Keratinocyte (primary cell): Measurements from ENCODE around the gene USP10. TPM values are rescaled to one million over a fixed set of nuclear protein-coding genes. Genes with fewer than 3 reads are reported as not detected.

Experiments used
- DNase-seq: peaks from one replicate; pipeline ENCODE4 v3.0.0-alpha.2; 2011; ENCODE audit warnings: low read depth, missing footprints, low spot score
- FAIRE-seq: peaks from 2 replicates; lab custom pipeline; 2011; peaks lifted over from hg19 to GRCh38; lab: Jason Lieb, UNC
- H2AFZ ChIP-seq: 2 replicates; pipeline ENCODE4 v1.6.0; 2012; ENCODE audit warnings: low read length, control low read depth, inconsistent platforms; ENCODE audit not compliant: control insufficient read depth
- H3K27ac ChIP-seq: 2 replicates; pipeline ENCODE4 v1.5.1; 2011; ENCODE audit warnings: low read length; ENCODE audit not compliant: control insufficient read depth, insufficient read depth
- H3K27me3 ChIP-seq: 3 replicates; pipeline ENCODE4 v1.6.0; 2011; ENCODE audit warnings: low read length; ENCODE audit not compliant: control insufficient read depth, insufficient read depth; ENCODE audit errors: extremely low read depth
- H3K36me3 ChIP-seq, 2 experiments: 2 replicates in 1 of 2; 3 replicates in 1 of 2; pipeline ENCODE4 v1.5.1; 2011; ENCODE audit warnings: low read length in 2 of 2, mild to moderate bottlenecking in 1 of 2; ENCODE audit not compliant: control insufficient read depth in 2 of 2, insufficient read depth in 2 of 2; ENCODE audit errors: extremely low read depth in 1 of 2
- H3K4me1 ChIP-seq: 3 replicates; pipeline ENCODE4 v1.5.1; 2011; ENCODE audit warnings: low read length; ENCODE audit not compliant: control insufficient read depth, insufficient read depth; ENCODE audit errors: extremely low read depth
- H3K4me2 ChIP-seq: 3 replicates; pipeline ENCODE4 v1.6.0; 2011; ENCODE audit warnings: low read depth, low read length; ENCODE audit not compliant: control insufficient read depth, insufficient read depth; ENCODE audit errors: extremely low read depth
- H3K4me3 ChIP-seq, 3 experiments: fragments of 200-600 bp in 1 of 3; sonication (generic) in 1 of 3; 2 replicates in 2 of 3; 3 replicates in 1 of 3; pipeline ENCODE4 v1.5.1; 2011 to 2016; ENCODE audit warnings: low read length in 3 of 3, mild to moderate bottlenecking in 3 of 3, control low read depth in 2 of 3, inconsistent platforms in 1 of 3, low read depth in 1 of 3, mixed read lengths in 1 of 3, mixed run types in 1 of 3, moderate library complexity in 1 of 3; ENCODE audit not compliant: control insufficient read depth in 2 of 3, insufficient read depth in 2 of 3; ENCODE audit errors: extremely low read depth in 1 of 3
- H3K79me2 ChIP-seq: 2 replicates; pipeline ENCODE4 v1.6.0; 2012; ENCODE audit warnings: low read length; ENCODE audit not compliant: control insufficient read depth, insufficient read depth
- H3K9ac ChIP-seq: 3 replicates; pipeline ENCODE4 v1.6.0; 2011; ENCODE audit warnings: low read length; ENCODE audit not compliant: control insufficient read depth, insufficient read depth; ENCODE audit errors: extremely low read depth
- H3K9me1 ChIP-seq: 3 replicates; pipeline ENCODE4 v1.6.0; 2011; ENCODE audit warnings: low read length; ENCODE audit not compliant: control insufficient read depth, insufficient read depth; ENCODE audit errors: extremely low read depth
- H3K9me3 ChIP-seq: 2 replicates; pipeline ENCODE4 v1.5.1; 2012; ENCODE audit warnings: low read depth, low read length; ENCODE audit not compliant: control insufficient read depth
- H4K20me1 ChIP-seq: 3 replicates; pipeline ENCODE4 v1.6.0; 2011; ENCODE audit warnings: low read length; ENCODE audit not compliant: control insufficient read depth, insufficient read depth; ENCODE audit errors: extremely low read depth
- EZH2 ChIP-seq: IDR thresholded peaks from one replicate; pipeline ENCODE4 v1.6.1; 2012; ENCODE audit warnings: inconsistent platforms, mild to moderate bottlenecking, low read length, moderate library complexity
- dilution Hi-C: fragments of 300-500 bp; cut with MboI; formaldehyde crosslinking; loops from one replicate; pipeline ENCODE4 v1.7.0; 2020; ENCODE audit warnings: low sequenced_read_pairs; ENCODE audit not compliant: extremely low pct_ligation_motif_present
- polyA plus RNA-seq, 5 experiments: library from polyadenylated mRNA; depleted of rRNA in 3 of 5; stranded (reverse) in 3 of 5; stranded (forward) in 1 of 5; unstranded in 1 of 5; fragments of >200 nt; gene quantifications; 1 replicate in 1 of 5; 2 replicates in 3 of 5; 3 replicates in 1 of 5; pipeline versions ENCODE4 v1.2.1 to v1.2.3, GENCODE V29; 2011 to 2012; ENCODE audit warnings: missing spikeins in 2 of 5, low read depth in 1 of 5, low replicate concordance in 1 of 5
- TF ChIP-seq, protein P1 (sequence below), 3 experiments: IDR thresholded peaks in 1 of 3; conservative IDR thresholded peaks in 1 of 3; optimal IDR thresholded peaks in 1 of 3; 2 replicates in 2 of 3; 3 replicates in 1 of 3; pipeline versions ENCODE3 to v1.5.1; 2011; ENCODE audit warnings: low read length in 3 of 3, mild to moderate bottlenecking in 3 of 3, moderate library complexity in 2 of 3, control low read depth in 1 of 3, inconsistent platforms in 1 of 3; ENCODE audit not compliant: insufficient read depth in 2 of 3; ENCODE audit errors: extremely low read depth in 1 of 3

The USP10 gene
- polyA plus RNA-seq, 1 donor (not counting 4 experiments of a cell fraction or from before 2014, with no cell fraction given), result 92.0 TPM

- H3K4me3 ChIP-seq, result no peak overlapping the region
- H4K20me1 ChIP-seq, result peaks cover 2% of the 10 kb centered on the region
- no peaks in the 10 kb centered on the region for H3K9me3 ChIP-seq
- H3K27me3 ChIP-seq, result no peaks in the 10 kb centered on the region
- no peak for DNase-seq
- TF ChIP-seq, protein P1, sequence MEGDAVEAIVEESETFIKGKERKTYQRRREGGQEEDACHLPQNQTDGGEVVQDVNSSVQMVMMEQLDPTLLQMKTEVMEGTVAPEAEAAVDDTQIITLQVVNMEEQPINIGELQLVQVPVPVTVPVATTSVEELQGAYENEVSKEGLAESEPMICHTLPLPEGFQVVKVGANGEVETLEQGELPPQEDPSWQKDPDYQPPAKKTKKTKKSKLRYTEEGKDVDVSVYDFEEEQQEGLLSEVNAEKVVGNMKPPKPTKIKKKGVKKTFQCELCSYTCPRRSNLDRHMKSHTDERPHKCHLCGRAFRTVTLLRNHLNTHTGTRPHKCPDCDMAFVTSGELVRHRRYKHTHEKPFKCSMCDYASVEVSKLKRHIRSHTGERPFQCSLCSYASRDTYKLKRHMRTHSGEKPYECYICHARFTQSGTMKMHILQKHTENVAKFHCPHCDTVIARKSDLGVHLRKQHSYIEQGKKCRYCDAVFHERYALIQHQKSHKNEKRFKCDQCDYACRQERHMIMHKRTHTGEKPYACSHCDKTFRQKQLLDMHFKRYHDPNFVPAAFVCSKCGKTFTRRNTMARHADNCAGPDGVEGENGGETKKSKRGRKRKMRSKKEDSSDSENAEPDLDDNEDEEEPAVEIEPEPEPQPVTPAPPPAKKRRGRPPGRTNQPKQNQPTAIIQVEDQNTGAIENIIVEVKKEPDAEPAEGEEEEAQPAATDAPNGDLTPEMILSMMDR (optimal IDR thresholded peaks at IDR 0.05 in 1 of 3, IDR thresholded peaks at IDR 0.05 in 1 of 3, conservative IDR thresholded peaks at IDR 0.05 in 1 of 3; ENCODE audit: extremely low read depth in 1 of 3, insufficient read depth in 2 of 3, low read length in 3 of 3), result no peak
- TF ChIP-seq EZH2, result no peak
- H3K36me3 ChIP-seq, result peaks cover 31 to 36% of the 10 kb centered on the region in 2 experiments
- no peak for FAIRE-seq
- no peak overlapping the region for H3K9ac ChIP-seq
- H2AFZ ChIP-seq, result no peak overlapping the region
- H3K27ac ChIP-seq, result no peak overlapping the region
- no peak overlapping the region for H3K4me2 ChIP-seq
- dilution Hi-C loops, result no loop called here
- no peaks in the 10 kb centered on the region for H3K4me1 ChIP-seq
- H3K9me1 ChIP-seq, result no peaks in the 10 kb centered on the region
- peaks cover 16% of the 10 kb centered on the region for H3K79me2 ChIP-seq
These were observed 65.2 kb downstream of the USP10 start for GRCh38 chr16:84764970-84765369.

DNA sequence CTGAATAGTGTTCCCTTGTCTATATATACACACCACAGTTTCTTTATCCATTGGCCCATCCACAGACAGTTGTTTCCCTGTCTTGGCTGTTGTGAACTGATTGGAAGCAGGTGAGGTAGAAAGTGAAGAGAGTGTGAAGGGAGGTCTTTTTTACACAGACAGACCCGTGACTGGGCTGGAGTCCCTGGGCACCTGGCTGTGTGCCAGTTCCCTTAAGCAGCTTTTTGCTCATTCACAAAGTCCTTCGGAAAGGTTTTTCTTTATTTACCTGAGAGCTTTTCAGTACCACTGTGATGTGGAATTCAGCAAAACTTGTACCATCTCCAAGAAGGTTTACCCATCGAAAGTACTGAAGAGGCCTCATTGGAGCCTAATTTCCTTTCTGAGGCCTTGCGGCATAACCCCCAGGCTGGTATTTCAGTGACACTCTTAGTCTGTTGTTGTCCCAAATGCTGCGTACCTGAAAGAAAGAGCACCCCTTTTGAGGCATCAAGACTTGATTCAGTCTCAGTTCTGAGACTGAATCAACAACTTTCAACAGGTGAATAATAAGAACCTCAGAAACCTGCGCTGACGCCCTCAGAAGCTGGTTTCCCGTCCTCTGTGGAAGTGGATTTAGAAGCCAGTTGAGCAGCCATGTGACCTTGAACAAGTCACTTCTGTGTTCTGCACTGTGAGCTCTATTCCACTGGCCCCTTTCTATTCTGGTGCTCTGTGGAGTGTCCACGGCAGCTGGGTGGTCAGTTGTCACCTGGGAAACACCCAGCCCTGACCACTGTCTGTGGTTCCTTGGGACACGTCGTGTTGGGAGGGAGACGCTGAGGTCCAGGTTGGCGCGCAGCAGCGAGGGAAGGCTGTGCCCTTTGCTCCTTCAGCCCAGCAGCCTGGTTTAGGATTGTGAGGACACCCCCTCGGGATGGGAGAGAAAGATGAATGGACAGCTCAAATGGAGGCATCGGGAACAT, 66.1 kb downstream of the USP10 start:
- H3K36me3 ChIP-seq, result peaks cover 31 to 37% of the 10 kb centered on the region in 2 experiments
- H3K79me2 ChIP-seq, result peaks cover 13% of the 10 kb centered on the region
- no peaks in the 10 kb centered on the region for H3K9me3 ChIP-seq
- H3K9ac ChIP-seq, result no peak overlapping the region
- H2AFZ ChIP-seq, result no peak overlapping the region
- no peaks in the 10 kb centered on the region for H3K9me1 ChIP-seq
- H3K4me2 ChIP-seq, result no peak overlapping the region
- FAIRE-seq (no peak), DNase-seq (no peak)
- peaks cover 2% of the 10 kb centered on the region for H4K20me1 ChIP-seq
- dilution Hi-C loops, result no loop called here
- TF ChIP-seq, protein P1 (optimal IDR thresholded peaks at IDR 0.05 in 1 of 3, IDR thresholded peaks at IDR 0.05 in 1 of 3, conservative IDR thresholded peaks at IDR 0.05 in 1 of 3; ENCODE audit: extremely low read depth in 1 of 3, insufficient read depth in 2 of 3, low read length in 3 of 3), result no peak
- no peak for TF ChIP-seq EZH2
- no peaks in the 10 kb centered on the region for H3K27me3 ChIP-seq
- no peaks in the 10 kb centered on the region for H3K4me1 ChIP-seq
- no peak overlapping the region for H3K4me3 ChIP-seq
- no peak overlapping the region for H3K27ac ChIP-seq
